Activated naive CD4-positive, alpha-beta T cell treated with anti-CD3 and anti-CD28 coated beads, Interleukin-2, amount 50 U/mL, for 72 hours (primary cell): ENCODE measurements around the gene BABAM2. TPM values are rescaled to one million over a fixed set of nuclear protein-coding genes. Genes with fewer than 3 reads are reported as not detected.

ENCODE experiments used
- ATAC-seq, 2 donors: fragments of 150-1000 bp; cut with Tn5 transposase; 2 replicates each; pipeline ENCODE4 v1.10.0; 2021; ENCODE audit warnings: mild to moderate bottlenecking in 2 of 2, moderate library complexity in 2 of 2
- DNase-seq, 2 donors: peaks; one replicate each; pipeline ENCODE4 v3.0.0; 2021 to 2022; ENCODE audit warnings: low spot score in 2 of 2
- H3K27ac Mint-ChIP-seq, 2 donors: one replicate each; pipeline ENCODE4 v1.8.0; 2022; ENCODE audit warnings: mild to moderate bottlenecking in 2 of 2, mixed read lengths in 2 of 2
- H3K36me3 Mint-ChIP-seq, 2 donors: one replicate each; pipeline ENCODE4 v1.8.0; 2022; ENCODE audit warnings: mixed read lengths in 2 of 2
- H3K9me3 Mint-ChIP-seq, 2 donors: one replicate each; pipeline ENCODE4 v1.8.0; 2022; ENCODE audit warnings: mixed read lengths in 2 of 2
- total RNA-seq, 2 donors: library from RNA; stranded (reverse); gene quantifications; one replicate each; pipeline ENCODE4 v1.2.3, GENCODE V29; 2022

The BABAM2 gene
- total RNA-seq, 2 donors from 2014 or later, result 45.2 to 59.8 TPM

DNA sequence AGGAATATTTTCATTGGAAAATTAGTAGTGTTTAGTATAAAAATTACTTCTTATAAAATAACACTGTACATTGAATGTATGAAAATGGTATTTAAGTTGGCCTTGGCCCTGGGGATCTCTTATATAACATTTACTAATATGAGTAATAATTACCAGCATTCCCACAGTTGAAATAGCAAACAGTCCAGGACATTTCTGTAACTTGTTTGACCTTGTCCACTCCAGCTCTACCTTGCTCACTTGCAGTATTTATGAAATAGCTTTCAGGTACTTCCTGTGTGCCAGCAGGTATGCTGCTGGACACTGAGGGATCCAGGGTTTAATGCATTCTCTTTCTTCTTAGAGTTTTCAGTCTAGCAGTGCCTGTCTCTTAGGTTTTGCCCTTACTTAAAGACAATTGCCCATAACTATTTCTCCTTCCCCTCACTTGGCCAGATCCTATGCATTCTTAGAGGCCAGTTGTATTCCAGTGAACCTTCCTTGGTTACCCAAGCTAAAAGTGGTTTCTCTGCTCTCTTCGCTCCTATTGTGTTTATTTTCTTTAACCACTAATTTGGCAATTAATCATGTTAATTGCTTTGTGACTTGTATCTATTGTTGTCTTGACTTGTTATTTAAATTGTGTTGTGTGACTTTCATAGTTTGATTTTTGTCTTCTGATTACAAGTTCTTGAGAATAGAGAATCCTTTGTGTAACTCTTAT, 25.9 kb downstream of the BABAM2 start:
- no peak overlapping the region for H3K27ac Mint-ChIP-seq
- ATAC-seq (no peak), DNase-seq (no peak)
- peaks cover 4 to 12% of the 10 kb centered on the region in 2 donors for H3K36me3 Mint-ChIP-seq
- H3K9me3 Mint-ChIP-seq, result no peaks in the 10 kb centered on the region

- ATAC-seq, result no peak
- no peaks in the 10 kb centered on the region for H3K9me3 Mint-ChIP-seq
- DNase-seq, result no peak
Measured at GRCh38 chr2:27920148-27920885, 29.8 kb downstream of the BABAM2 start.

DNA sequence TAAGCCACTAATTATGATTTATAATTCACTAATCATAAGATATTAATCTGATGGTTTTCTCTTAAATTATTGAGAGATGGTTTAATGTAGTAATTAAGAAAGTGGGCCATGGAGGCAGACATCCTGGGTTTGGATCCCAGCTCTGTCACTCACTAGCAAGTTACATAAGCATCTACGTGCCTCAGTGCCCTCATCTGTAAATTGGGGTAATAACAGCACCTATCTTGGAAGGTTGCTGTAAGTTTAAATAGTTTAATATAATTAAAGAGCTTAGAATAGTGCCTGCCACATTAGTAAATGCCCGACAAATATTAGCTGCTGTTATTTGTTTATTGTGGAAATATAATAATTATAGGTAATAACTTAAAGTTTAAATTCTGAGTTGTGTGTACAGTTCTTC, 30.9 kb downstream of the BABAM2 start:
- H3K9me3 Mint-ChIP-seq, result no peaks in the 10 kb centered on the region
- ATAC-seq (no peak), DNase-seq (no peak)
- H3K36me3 Mint-ChIP-seq, result no peaks in the 10 kb centered on the region
- H3K27ac Mint-ChIP-seq, result no peak overlapping the region

More at GRCh38 chr2:27920148-27920885, 29.8 kb downstream of the BABAM2 start:
- no peaks in the 10 kb centered on the region for H3K36me3 Mint-ChIP-seq
- H3K27ac Mint-ChIP-seq, result no peak overlapping the region

GRCh38 chr2:27921880-27922547, 31.5 kb downstream of the BABAM2 start:
- Mint-ChIP-seq H3K9me3 (no peaks in the 10 kb centered on the region), H3K36me3 (no peaks in the 10 kb centered on the region), H3K27ac (no peak overlapping the region)
- ATAC-seq, result no peak
- no peak for DNase-seq

- H3K36me3 Mint-ChIP-seq, result no peaks in the 10 kb centered on the region
- no peak overlapping the region for H3K27ac Mint-ChIP-seq
- H3K9me3 Mint-ChIP-seq, result no peaks in the 10 kb centered on the region
- no peak for DNase-seq
- ATAC-seq, result no peak
Measured at GRCh38 chr2:27922842-27923241, 32.3 kb downstream of the BABAM2 start.

DNA sequence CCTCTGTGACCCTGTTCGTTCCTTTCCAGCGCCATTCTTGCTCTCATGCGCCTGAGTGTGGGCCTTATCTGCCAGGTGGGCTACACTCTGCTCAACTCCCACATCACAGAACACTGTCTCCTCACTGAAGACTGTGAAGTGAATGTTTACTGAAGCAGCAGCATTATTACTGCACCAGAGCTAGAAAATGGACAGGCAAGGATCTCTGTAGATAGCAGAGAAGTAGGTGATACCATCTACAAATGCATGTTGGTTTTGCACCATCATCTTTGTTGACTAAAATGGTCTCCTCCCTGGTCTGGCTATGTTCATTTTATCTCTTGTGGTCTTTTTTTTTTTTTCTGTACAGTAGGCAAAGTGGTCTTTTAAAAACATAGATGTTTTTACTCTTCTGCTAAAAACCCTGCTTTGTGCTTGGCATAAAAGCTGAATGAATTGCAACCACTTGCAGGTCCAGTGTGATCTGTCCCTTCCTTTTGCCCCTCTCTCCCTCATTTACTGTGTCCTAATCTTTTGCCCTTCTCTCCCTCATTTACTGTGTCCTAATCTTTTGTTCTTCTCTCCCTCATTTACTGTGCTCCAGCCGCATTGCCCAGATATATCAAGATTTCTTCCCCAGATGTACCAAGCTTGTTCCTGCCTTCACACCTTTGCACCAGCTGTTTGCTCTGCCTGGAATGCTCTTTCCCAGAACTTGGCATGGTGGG, 35.4 kb downstream of the BABAM2 start:
- ATAC-seq, result no peak
- Mint-ChIP-seq H3K9me3 (no peaks in the 10 kb centered on the region), H3K27ac (peak overlapping the region; percentile 13 to 45), H3K36me3 (peaks cover 4 to 12% of the 10 kb centered on the region in 2 donors)
- no peak for DNase-seq

DNA sequence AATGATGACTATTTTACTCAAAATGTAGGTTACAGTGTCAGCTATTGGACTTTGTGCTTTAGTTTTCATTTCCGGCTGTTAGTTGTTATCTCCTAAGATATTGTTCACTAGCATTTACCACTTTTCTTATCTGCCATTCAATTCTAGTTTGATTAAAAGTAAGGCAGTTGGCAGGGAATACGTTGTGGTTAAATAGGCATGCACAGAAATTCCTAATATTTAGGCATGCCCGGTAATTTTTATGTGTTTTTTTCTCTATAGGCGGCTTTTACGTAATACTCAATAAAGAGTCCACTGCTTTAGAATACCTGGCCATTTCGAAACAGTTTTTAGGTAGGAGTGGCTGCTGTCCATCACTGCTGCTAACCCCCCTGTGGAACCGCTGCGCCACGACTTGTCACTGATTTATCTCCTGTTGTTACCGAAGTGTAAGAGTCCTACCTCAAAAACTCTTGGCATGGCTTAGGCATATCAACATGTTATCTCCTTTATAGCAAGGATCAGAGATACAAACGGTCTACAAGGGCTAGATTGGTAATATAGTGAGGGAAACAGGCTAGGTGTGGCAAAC, 39.5 kb downstream of the BABAM2 start:
- H3K27ac Mint-ChIP-seq, result no peak overlapping the region
- no peaks in the 10 kb centered on the region for H3K9me3 Mint-ChIP-seq
- DNase-seq (no peak), ATAC-seq (no peak)
- peaks cover 17 to 20% of the 10 kb centered on the region in 2 donors for H3K36me3 Mint-ChIP-seq

DNA sequence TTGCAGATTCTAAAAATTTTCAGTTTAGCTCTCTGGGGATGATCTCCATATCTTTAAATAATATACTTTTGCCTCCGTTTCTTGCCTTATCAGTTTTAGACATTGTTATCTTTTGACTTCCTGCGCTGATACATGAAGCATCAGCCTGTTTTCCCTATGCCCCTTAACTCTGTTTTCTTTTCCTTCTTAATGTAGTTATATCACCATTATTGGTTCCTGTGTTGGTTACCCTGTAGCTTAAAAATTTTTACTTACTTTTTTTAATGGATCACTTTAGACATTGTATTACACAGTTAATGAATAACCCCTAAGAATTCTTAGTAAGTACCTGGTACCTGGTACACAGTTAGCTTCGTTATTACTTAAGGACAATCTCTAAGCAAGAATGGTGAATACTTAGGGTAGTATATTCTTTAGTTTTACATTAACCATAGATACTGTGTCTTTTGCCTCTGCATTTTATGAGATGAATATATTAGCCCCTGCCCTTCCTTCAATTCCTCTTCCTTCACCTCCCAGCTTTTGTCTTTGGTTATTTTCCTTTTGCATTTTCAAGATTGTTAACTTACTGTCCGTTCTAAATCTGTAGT, 40.9 kb downstream of the BABAM2 start:
- peaks cover 17 to 20% of the 10 kb centered on the region in 2 donors for H3K36me3 Mint-ChIP-seq
- H3K27ac Mint-ChIP-seq, result no peak overlapping the region
- no peak for ATAC-seq
- DNase-seq, result no peak
- H3K9me3 Mint-ChIP-seq, result no peaks in the 10 kb centered on the region

DNA sequence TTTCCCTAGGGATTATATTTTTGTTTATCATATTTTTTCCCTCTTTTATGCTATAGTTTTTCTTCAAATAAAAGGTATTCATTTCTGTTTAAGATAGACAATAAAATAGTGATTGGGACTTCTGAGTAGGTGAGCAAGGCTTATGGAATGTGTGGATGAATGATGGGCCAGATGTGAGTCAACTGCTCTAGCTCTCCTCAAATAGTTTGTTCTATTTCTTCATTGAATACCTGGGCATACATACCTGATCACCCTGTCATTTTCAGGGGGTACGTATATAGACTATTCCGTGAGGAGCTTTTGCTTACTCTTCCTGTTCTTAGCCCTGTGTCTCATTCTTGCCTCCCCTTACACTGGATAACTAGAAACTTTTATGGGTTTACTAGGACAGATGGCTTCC, 41.9 kb downstream of the BABAM2 start:
- Mint-ChIP-seq H3K36me3 (peaks cover 17 to 25% of the 10 kb centered on the region in 2 donors), H3K9me3 (no peaks in the 10 kb centered on the region), H3K27ac (no peak overlapping the region)
- DNase-seq, result no peak
- no peak for ATAC-seq

DNA sequence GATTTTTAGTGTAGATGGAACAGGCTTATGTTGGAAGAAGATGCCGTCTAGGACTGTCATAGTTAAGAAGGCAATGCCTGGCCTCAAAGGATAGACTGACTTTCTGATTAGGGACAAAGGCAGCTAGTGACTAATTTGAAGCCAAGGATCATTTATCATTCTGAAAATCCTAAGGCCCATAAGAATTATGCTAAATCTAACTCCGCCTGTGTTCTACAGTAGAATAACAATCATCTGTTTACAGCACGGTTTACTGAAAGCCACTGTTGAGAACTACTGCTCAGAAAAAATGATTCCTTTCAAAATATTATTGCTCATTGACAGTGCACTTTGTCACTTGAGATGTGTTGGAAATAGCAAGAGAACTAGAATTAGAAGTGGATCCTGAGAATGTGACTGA, 44.5 kb downstream of the BABAM2 start:
- peaks cover 17 to 27% of the 10 kb centered on the region in 2 donors for H3K36me3 Mint-ChIP-seq
- DNase-seq (no peak), ATAC-seq (no peak)
- no peaks in the 10 kb centered on the region for H3K9me3 Mint-ChIP-seq
- H3K27ac Mint-ChIP-seq, result no peak overlapping the region

GRCh38 chr2:27940090-27940671, 49.7 kb downstream of the BABAM2 start:
- no peak overlapping the region for H3K27ac Mint-ChIP-seq
- ATAC-seq, result no peak
- H3K36me3 Mint-ChIP-seq, result peaks cover 0 to 25% of the 10 kb centered on the region in 2 donors
- H3K9me3 Mint-ChIP-seq, result no peaks in the 10 kb centered on the region
- no peak for DNase-seq

GRCh38 chr2:27940982-27941381, 50.5 kb downstream of the BABAM2 start:
- ATAC-seq, result no peak
- no peak for DNase-seq
- no peak overlapping the region for H3K27ac Mint-ChIP-seq
- no peaks in the 10 kb centered on the region for H3K9me3 Mint-ChIP-seq
- peaks cover 0 to 25% of the 10 kb centered on the region in 2 donors for H3K36me3 Mint-ChIP-seq

DNA sequence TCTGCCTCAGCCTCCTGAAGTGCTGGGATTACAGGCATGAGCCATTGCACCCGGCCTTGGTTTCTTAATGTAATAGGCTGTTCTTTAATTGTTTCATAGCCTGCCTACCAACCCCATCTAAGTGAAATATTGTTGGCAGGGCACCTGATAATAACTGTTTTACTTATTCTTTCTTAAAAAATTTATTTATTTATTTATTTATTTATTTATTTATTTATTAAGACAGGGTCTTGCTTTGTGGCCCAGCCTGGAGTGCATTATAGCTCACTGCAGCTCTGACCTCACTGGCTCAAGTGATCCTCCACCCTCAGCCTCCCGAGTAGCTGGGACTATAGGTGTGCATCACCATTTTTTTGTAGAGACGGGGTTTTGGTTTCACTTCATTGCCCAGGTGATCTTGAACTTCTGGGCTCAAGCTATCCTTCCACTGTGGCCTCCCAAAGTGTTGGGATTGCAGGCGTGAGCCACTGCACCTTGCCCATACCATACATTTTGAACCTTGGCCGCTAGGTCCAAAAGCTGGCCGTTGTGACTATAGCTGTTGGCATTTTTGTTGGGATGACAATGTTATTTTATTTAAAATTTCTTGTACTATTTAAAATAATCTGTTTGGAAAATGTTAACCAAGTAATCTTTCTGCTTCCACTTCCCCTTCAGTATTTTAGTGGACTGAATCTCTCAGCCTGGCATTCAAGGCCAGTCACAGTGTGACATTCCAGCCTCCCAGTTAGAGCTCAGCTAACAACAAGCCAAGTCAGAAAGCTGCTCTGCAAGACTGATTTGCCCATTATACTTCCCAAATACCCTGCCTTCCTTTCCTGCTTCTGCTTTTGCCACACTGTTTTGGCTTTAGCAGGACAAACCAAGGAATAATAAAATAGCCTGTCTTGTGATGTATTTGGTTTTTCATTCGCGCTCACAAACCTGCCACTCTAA, 52.4 kb downstream of the BABAM2 start:
- DNase-seq (no peak), ATAC-seq (no peak)
- peak overlapping the region in 1 of 2 donors; percentile 16 for H3K27ac Mint-ChIP-seq
- peaks cover 0 to 15% of the 10 kb centered on the region in 2 donors for H3K36me3 Mint-ChIP-seq
- H3K9me3 Mint-ChIP-seq, result no peaks in the 10 kb centered on the region

GRCh38 chr2:27946530-27947060, 56.1 kb downstream of the BABAM2 start:
- no peak for ATAC-seq
- Mint-ChIP-seq H3K9me3 (peaks cover 0 to under 1% of the 10 kb centered on the region in 2 donors), H3K36me3 (peaks cover 0 to 28% of the 10 kb centered on the region in 2 donors), H3K27ac (no peak overlapping the region)
- DNase-seq, result no peak

DNA sequence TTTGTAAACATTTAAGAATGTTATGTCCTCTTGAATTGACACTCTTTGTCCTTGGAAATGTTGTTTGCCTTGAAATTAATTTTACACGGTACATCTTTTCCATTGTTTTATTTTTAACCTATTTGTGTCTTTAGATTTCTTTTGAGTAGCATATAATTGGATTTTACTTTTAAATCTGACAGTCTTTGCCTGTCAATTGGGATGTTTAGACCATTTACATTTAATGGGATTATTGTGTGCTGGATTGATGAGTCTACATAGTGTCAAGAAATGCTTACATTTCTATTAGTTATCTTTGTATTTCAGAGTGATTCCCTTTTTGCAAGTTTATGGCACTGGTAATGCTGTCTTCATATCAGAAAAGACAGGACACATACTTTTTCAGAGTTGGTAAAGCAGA, 61.5 kb downstream of the BABAM2 start:
- Mint-ChIP-seq H3K36me3 (peaks cover 0 to 47% of the 10 kb centered on the region in 2 donors), H3K27ac (no peak overlapping the region), H3K9me3 (peaks cover 0 to 15% of the 10 kb centered on the region in 2 donors)
- ATAC-seq, result no peak
- no peak for DNase-seq
